Measurements from ENCODE around the gene EPG5. TPM values are rescaled to one million over a fixed set of nuclear protein-coding genes. Genes with fewer than 3 reads are reported as not detected.

The EPG5 gene
- total RNA-seq, 1 donor from 2014 or later = 34.0 TPM

GRCh38 chr18:45801416-45802004 is 165.6 kb downstream of the EPG5 start:
- Mint-ChIP-seq H3K27me3 (ENCODE audit: insufficient read depth, low read depth) (no peaks in the 10 kb centered on the region), H3K27ac (no peak overlapping the region), H3K9me3 (peaks cover 33% of the 10 kb centered on the region), H3K36me3 (peaks cover 3% of the 10 kb centered on the region), H3K4me1 (no peaks in the 10 kb centered on the region), H3K4me3 (no peak overlapping the region)
- Histone ChIP-seq H3K9ac (no peak overlapping the region), H3K36me3 (no peaks in the 10 kb centered on the region), H3K27ac (no peak overlapping the region), H2AFZ (replicated peaks) (no peak overlapping the region), H3K27me3 (no peaks in the 10 kb centered on the region), H3F3A (ENCODE audit: low read depth) (no peaks in the 10 kb centered on the region), H3K79me2 (ENCODE audit: low read depth) (no peaks in the 10 kb centered on the region), H3K4me1 (no peaks in the 10 kb centered on the region), H3K4me3 (no peak overlapping the region), H3K4me2 (no peak overlapping the region), H3K9me3 (ENCODE audit: low read depth) (no peaks in the 10 kb centered on the region), H4K20me1 (ENCODE audit: low read depth) (no peaks in the 10 kb centered on the region)
- TF ChIP-seq CTCF (IDR thresholded peaks at IDR 0.05) (no peak), EZH2 (IDR thresholded peaks at IDR 0.05) (no peak), EZH2phosphoT487 (IDR thresholded peaks at IDR 0.05) (no peak)
- DNase-seq (ENCODE audit: low spot score) = no peak

Small RNA genes within 50 kb of the gene (small RNA-seq; reads per million reads assigned to genes)
- gene RN7SKP26 = not detected

Other genes with a start within 250 kb of the EPG5 start
- not detected in 2 replicates for gene SLC14A1, start 243.1 kb downstream of the EPG5 start, total RNA-seq (ENCODE audit: low replicate concordance)
- not detected in 2 replicates for gene SIGLEC15, start 141.7 kb downstream of the EPG5 start, total RNA-seq (ENCODE audit: low replicate concordance)
- 4.3 and 6.2 TPM in 2 replicates for gene PSTPIP2, start 104.9 kb upstream of the EPG5 start, total RNA-seq (ENCODE audit: low replicate concordance)
- 1,034 and 1,141 TPM in 2 replicates for gene ATP5F1A, start 131.0 kb upstream of the EPG5 start, total RNA-seq (ENCODE audit: low replicate concordance)
- 141 and 201 TPM in 2 replicates for gene HAUS1, start 137.1 kb upstream of the EPG5 start, total RNA-seq (ENCODE audit: low replicate concordance)

Measured in neural progenitor cell (in vitro differentiated cells).